Adrenal gland (tissue), 5 donors: ENCODE data around the gene FAF1.

Experiments
- CTCF ChIP-seq, 6 experiments: fragments of 450-650 bp in 4 of 6; fragments of 200-600 bp in 2 of 6; sonication (generic) in 1 of 6; IDR thresholded peaks; 1 replicate in 5 of 6; 2 replicates in 1 of 6; pipeline versions ENCODE4 v1.5.1 to v1.8.0; 2016 to 2021; ENCODE audit warnings: antibody characterized with exemption in 6 of 6, mild to moderate bottlenecking in 2 of 6, moderate library complexity in 1 of 6
- POLR2A ChIP-seq, 2 donors: fragments of 450-650 bp; IDR thresholded peaks; one replicate each; pipeline ENCODE4 v1.6.1; 2017; ENCODE audit warnings: antibody characterized with exemption in 2 of 2, mild to moderate bottlenecking in 2 of 2, moderate library complexity in 1 of 2
- donor health status: DM: no; HTN: no; CAD: no.

GRCh38 chr1:50421366-50421748, 538.7 kb downstream of the FAF1 start:
- no peak for TF ChIP-seq POLR2A (IDR thresholded peaks at IDR 0.05)
- no peak for TF ChIP-seq CTCF (IDR thresholded peaks at IDR 0.05)
